H1 (cell line): Measurements from ENCODE around the gene SAMD4A. TPM values are rescaled to one million over a fixed set of nuclear protein-coding genes. Genes with fewer than 3 reads are reported as not detected.

ENCODE experiments used
- CTCF ChIA-PET: fragments of 300-600 bp; sonication (Branson Sonifier 250); formaldehyde crosslinking; loops from one replicate; lab custom pipeline; 2021; ENCODE audit not compliant: partially characterized antibody; lab: Charles Lee
- POLR2A ChIA-PET: fragments of 300-600 bp; sonication (Branson Sonifier 250); formaldehyde crosslinking; loops from one replicate; lab custom pipeline; 2021; ENCODE audit warnings: inconsistent platforms; ENCODE audit not compliant: partially characterized antibody; lab: Charles Lee
- DNase-seq, 2 experiments: peaks; one replicate each; pipeline versions ENCODE4 v3.0.0 to v3.0.0-alpha.2; 2010 to 2022; ENCODE audit warnings: low spot score in 2 of 2, low read depth in 1 of 2, mixed read lengths in 1 of 2
- FAIRE-seq: peaks from 2 replicates; lab custom pipeline; 2011; peaks lifted over from hg19 to GRCh38; lab: Jason Lieb, UNC
- H2AFZ ChIP-seq: 2 replicates; pipeline ENCODE4 v1.8.1; 2012; ENCODE audit warnings: low read length, inconsistent platforms
- H2AK5ac ChIP-seq: 2 replicates; pipeline ENCODE4 v1.6.1; 2013; ENCODE audit warnings: low read depth, low read length
- H2BK120ac ChIP-seq: replicated peaks from 2 replicates; pipeline ENCODE3; 2013; ENCODE audit warnings: low read depth, low read length, inconsistent platforms
- H2BK12ac ChIP-seq: 2 replicates; pipeline ENCODE4 v1.6.1; 2013; ENCODE audit warnings: low read depth, low read length
- H2BK15ac ChIP-seq: 2 replicates; pipeline ENCODE4 v1.6.1; 2013; ENCODE audit warnings: low read length
- H2BK20ac ChIP-seq: 2 replicates; pipeline ENCODE4 v1.6.1; 2013; ENCODE audit warnings: low read length
- H2BK5ac ChIP-seq: 2 replicates; pipeline ENCODE4 v1.6.1; 2013; ENCODE audit warnings: low read depth, low read length
- H3K14ac ChIP-seq: 2 replicates; pipeline ENCODE4 v1.6.1; 2013; ENCODE audit warnings: inconsistent platforms; ENCODE audit not compliant: insufficient read length
- H3K18ac ChIP-seq: 2 replicates; pipeline ENCODE4 v1.6.1; 2013; ENCODE audit warnings: low read length; ENCODE audit errors: extremely low read depth
- H3K23ac ChIP-seq: 2 replicates; pipeline ENCODE4 v1.6.1; 2013; ENCODE audit warnings: inconsistent platforms; ENCODE audit not compliant: insufficient read length
- H3K23me2 ChIP-seq: 2 replicates; pipeline ENCODE4 v1.6.1; 2013; ENCODE audit warnings: low read depth, low read length
- H3K27ac ChIP-seq: 2 replicates; pipeline ENCODE4 v1.6.1; 2011; ENCODE audit warnings: low read depth, low read length, inconsistent platforms
- H3K27me3 ChIP-seq, 4 experiments: replicated peaks in 1 of 4; 1 replicate in 1 of 4; 2 replicates in 3 of 4; pipeline versions ENCODE4 v1.6.1 to v1.8.1; 2011 to 2013; ENCODE audit warnings: low read length in 3 of 4, mild to moderate bottlenecking in 3 of 4, inconsistent platforms in 2 of 4, mixed read lengths in 2 of 4, moderate library complexity in 1 of 4; ENCODE audit not compliant: control insufficient read depth in 3 of 4, insufficient read depth in 3 of 4; ENCODE audit errors: extremely low read depth in 1 of 4
- H3K36me3 ChIP-seq, 4 experiments: 2 replicates each; pipeline versions ENCODE4 v1.6.1 to v1.8.1; 2011 to 2013; ENCODE audit warnings: mild to moderate bottlenecking in 4 of 4, low read length in 3 of 4, moderate library complexity in 2 of 4, control low read depth in 1 of 4, inconsistent platforms in 1 of 4; ENCODE audit not compliant: insufficient read depth in 4 of 4, control insufficient read depth in 2 of 4
- H3K4ac ChIP-seq: replicated peaks from 2 replicates; pipeline ENCODE3; 2013; ENCODE audit warnings: low read length, low read depth, mixed read lengths, inconsistent platforms; ENCODE audit not compliant: insufficient read length
- H3K4me1 ChIP-seq, 4 experiments: replicated peaks in 1 of 4; 1 replicate in 1 of 4; 2 replicates in 3 of 4; pipeline versions ENCODE4 v1.6.1 to v1.8.1; 2011 to 2013; ENCODE audit warnings: low read length in 3 of 4, inconsistent platforms in 2 of 4, mixed read lengths in 1 of 4; ENCODE audit not compliant: insufficient read depth in 4 of 4, control insufficient read depth in 3 of 4
- H3K4me2 ChIP-seq, 2 experiments: 2 replicates each; pipeline versions ENCODE4 v1.6.1 to v1.8.1; 2011 to 2013; ENCODE audit warnings: low read depth in 2 of 2, low read length in 2 of 2, control low read depth in 1 of 2, inconsistent platforms in 1 of 2, mild to moderate bottlenecking in 1 of 2; ENCODE audit not compliant: insufficient read depth in 1 of 2
- H3K4me3 ChIP-seq, 4 experiments: fragments of 200-600, 300-600 bp in 1 of 4; sonication (generic), shearing (Covaris generic), sonication (Bioruptor Twin) in 1 of 4; 2 replicates each; pipeline versions ENCODE4 v1.5.1 to v1.8.1; 2011 to 2016; ENCODE audit warnings: low read length in 4 of 4, low read depth in 3 of 4, control low read depth in 2 of 4, inconsistent platforms in 2 of 4, mild to moderate bottlenecking in 2 of 4, mixed read lengths in 1 of 4, moderate library complexity in 1 of 4; ENCODE audit not compliant: insufficient read depth in 2 of 4; ENCODE audit errors: extremely low read depth in 1 of 4
- H3K56ac ChIP-seq: replicated peaks from 2 replicates; pipeline ENCODE3; 2013; ENCODE audit warnings: low read depth, mild to moderate bottlenecking, mixed read lengths, low read length, inconsistent platforms; ENCODE audit not compliant: insufficient read length
- H3K79me1 ChIP-seq: 2 replicates; pipeline ENCODE4 v1.6.1; 2013; ENCODE audit warnings: low read depth, low read length, control low read depth
- H3K79me2 ChIP-seq, 2 experiments: 2 replicates each; pipeline versions ENCODE4 v1.6.1 to v1.8.1; 2012 to 2013; ENCODE audit warnings: low read length in 2 of 2, mild to moderate bottlenecking in 2 of 2, inconsistent platforms in 1 of 2; ENCODE audit not compliant: insufficient read depth in 2 of 2, control insufficient read depth in 1 of 2
- H3K9ac ChIP-seq, 4 experiments: replicated peaks in 1 of 4; 1 replicate in 1 of 4; 2 replicates in 3 of 4; pipeline versions ENCODE4 v1.6.1 to v1.8.1; 2011 to 2013; ENCODE audit warnings: low read depth in 3 of 4, low read length in 3 of 4, control low read depth in 2 of 4, mild to moderate bottlenecking in 2 of 4, moderate library complexity in 2 of 4, inconsistent platforms in 1 of 4; ENCODE audit errors: extremely low read depth in 1 of 4
- H3K9me3 ChIP-seq, 2 experiments: 2 replicates each; pipeline versions ENCODE4 v1.6.1 to v1.8.1; 2012 to 2013; ENCODE audit warnings: mild to moderate bottlenecking in 2 of 2, moderate library complexity in 2 of 2, control low read depth in 1 of 2, inconsistent platforms in 1 of 2, low read depth in 1 of 2, low read length in 1 of 2, mixed read lengths in 1 of 2; ENCODE audit not compliant: insufficient read depth in 2 of 2
- H4K20me1 ChIP-seq, 2 experiments: replicated peaks in 1 of 2; 2 replicates each; pipeline versions ENCODE3 to v1.8.1; 2011 to 2013; ENCODE audit warnings: inconsistent platforms in 2 of 2, low read length in 2 of 2, mild to moderate bottlenecking in 1 of 2; ENCODE audit not compliant: insufficient read depth in 2 of 2, control insufficient read depth in 1 of 2
- H4K5ac ChIP-seq: 2 replicates; pipeline ENCODE4 v1.6.1; 2013; ENCODE audit warnings: low read length, low read depth, mixed read lengths, inconsistent platforms; ENCODE audit not compliant: insufficient read length
- H4K8ac ChIP-seq: 2 replicates; pipeline ENCODE4 v1.8.0; 2013; ENCODE audit warnings: mild to moderate bottlenecking, moderate library complexity, low read length, inconsistent platforms; ENCODE audit not compliant: insufficient read depth; ENCODE audit errors: extremely low read depth
- H4K91ac ChIP-seq: replicated peaks from 2 replicates; pipeline ENCODE3; 2013; ENCODE audit warnings: low read length, mixed read lengths, inconsistent platforms; ENCODE audit not compliant: insufficient read length
- CBX5 ChIP-seq: fragments of 300-800, 300-1000 bp; sonication (generic); IDR thresholded peaks from 2 replicates; pipeline ENCODE4 v1.7.1; 2016; ENCODE audit warnings: antibody characterized with exemption, low read length, low read depth
- RBBP5 ChIP-seq: IDR thresholded peaks from 2 replicates; pipeline ENCODE4 v1.7.1; 2012; ENCODE audit warnings: low read depth, mild to moderate bottlenecking, inconsistent platforms, low read length, moderate library complexity, borderline replicate concordance
- WGBS, 2 experiments: shearing (Covaris generic) in 1 of 2; methylation state at CpG; one replicate each; pipeline versions ENCODE4 v1.1.6 to v1.1.7; 2013 to 2015; ENCODE audit warnings: low lambda C conversion rate in 2 of 2, mixed read lengths in 2 of 2, inconsistent platforms in 1 of 2, low coverage in 1 of 2, missing lambda C conversion rate in 1 of 2; ENCODE audit not compliant: insufficient replicate concordance in 2 of 2, insufficient coverage in 1 of 2, insufficient read length in 1 of 2; ENCODE audit errors: extremely low coverage in 1 of 2, missing lambda C conversion rate in 1 of 2; 5-methylcytosine and 5-hydroxymethylcytosine counted together
- polyA plus RNA-seq, 7 experiments: library from polyadenylated mRNA; depleted of rRNA in 3 of 7; stranded (reverse) in 5 of 7; unstranded in 2 of 7; fragments of >200 nt in 5 of 7; fragments of 200-250 nt in 2 of 7; gene quantifications; 1 replicate in 5 of 7; 2 replicates in 1 of 7; 4 replicates in 1 of 7; pipeline versions ENCODE4 v1.2.1 to v1.2.3, GENCODE V29; 2011 to 2013; ENCODE audit warnings: missing spikeins in 2 of 7, mixed read lengths in 2 of 7
- total RNA-seq: library from RNA; stranded (reverse); fragmentation: NEBNext Ultra II Directional; extraction: Animal tissue kit (Norgen Biotek cat#: 25700); gene quantifications from 2 replicates; pipeline ENCODE4 v1.2.1, GENCODE V29; 2021

SAMD4A gene
- total and polyA plus RNA-seq, 2 of the 8 experiments (the other 6 are each of a cell fraction or from before 2014, with no cell fraction given) = 2.4 to 12.3 TPM

DNA sequence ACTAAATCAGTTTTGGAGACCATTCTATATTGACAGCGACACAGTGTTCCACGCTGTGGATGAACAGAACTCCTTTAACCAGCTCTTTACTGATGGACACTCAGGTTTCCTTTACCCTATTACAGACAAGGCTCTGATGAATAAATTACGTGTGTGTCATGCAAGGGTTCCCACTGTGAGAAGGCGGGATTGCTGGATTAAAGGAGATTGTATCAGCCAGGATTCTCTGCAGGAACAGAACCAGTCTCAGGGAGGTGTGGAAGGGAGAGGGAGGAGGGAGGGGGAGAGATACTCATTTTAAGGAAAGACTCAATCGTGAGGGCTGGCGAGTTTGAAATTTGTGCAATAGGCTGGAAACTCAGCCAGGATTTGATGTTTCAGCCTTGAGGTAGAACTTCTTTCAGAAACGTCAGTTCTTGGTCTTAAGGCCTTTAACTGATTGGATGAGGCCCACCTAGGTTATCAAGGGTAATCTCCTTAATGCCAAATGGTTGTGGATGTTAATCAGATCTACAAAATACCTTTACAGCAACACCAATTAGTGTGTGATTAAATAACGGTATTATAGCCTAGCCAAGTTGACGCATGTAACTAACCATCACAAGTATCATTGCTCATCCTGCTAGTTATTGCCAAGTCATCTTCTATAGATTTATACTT lies 231.7 kb downstream of the SAMD4A start:
- H3K27me3 ChIP-seq = no peaks in the 10 kb centered on the region; a peak in 1 of 7 replicates
- no peak overlapping the region for H2BK12ac ChIP-seq
- TF ChIP-seq CBX5 (no peak), RBBP5 (no peak)
- H4K91ac ChIP-seq = no peak overlapping the region
- no peak overlapping the region for H3K56ac ChIP-seq
- no peaks in the 10 kb centered on the region for H4K20me1 ChIP-seq
- WGBS, 2 experiments = 91% methylated on average over 9 of the region's 9 CpGs; no CpG with 5 or more reads in 1 of the 2 experiments
- H3K14ac ChIP-seq = no peak overlapping the region
- no peak overlapping the region for H4K5ac ChIP-seq
- POLR2A ChIA-PET = no interaction called here
- no peak overlapping the region for H3K4ac ChIP-seq
- H3K23ac ChIP-seq = no peak overlapping the region
- H3K27ac ChIP-seq = no peak overlapping the region
- CTCF ChIA-PET = interaction anchor here (0.7 to 1.6 kb wide), 3 partner anchors 25 to 95 kb away, joined by 3 to 5 read pairs (median 3); no protein-coding TSS in a partner anchor
- FAIRE-seq (no peak), DNase-seq (no peak)
- no peak overlapping the region for H2BK120ac ChIP-seq
- no peak overlapping the region for H3K9ac ChIP-seq
- no peak overlapping the region for H2AK5ac ChIP-seq
- no peak overlapping the region for H2BK20ac ChIP-seq
- H3K9me3 ChIP-seq = no peaks in the 10 kb centered on the region
- no peak overlapping the region for H2AFZ ChIP-seq
- no peaks in the 10 kb centered on the region; the same call in 1 of the 2 replicates for H3K23me2 ChIP-seq
- no peaks in the 10 kb centered on the region for H3K36me3 ChIP-seq
- no peak overlapping the region for H4K8ac ChIP-seq
- H3K4me1 ChIP-seq = no peaks in the 10 kb centered on the region
- H3K18ac ChIP-seq = no peak overlapping the region
- H2BK15ac ChIP-seq = no peak overlapping the region
- no peak overlapping the region for H2BK5ac ChIP-seq
- no peak overlapping the region for H3K4me3 ChIP-seq
- H3K79me1 ChIP-seq = no peaks in the 10 kb centered on the region
- H3K4me2 ChIP-seq = no peak overlapping the region
- H3K79me2 ChIP-seq = no peaks in the 10 kb centered on the region
